Body of pancreas (tissue), 4 donors: Measurements from ENCODE around the gene ACSM5.
"Not testable (repeated sequence)": the region's sequence is repeated elsewhere in the genome, so short reads cannot be mapped to it uniquely, and the experiment has no call there.

Experiments
- CTCF ChIP-seq, 7 experiments: fragments of 450-650 bp in 4 of 7; fragments of 200-600 bp in 3 of 7; sonication (generic) in 3 of 7; IDR thresholded peaks; one replicate each; pipeline ENCODE4 v1.5.1; 2016 to 2019; ENCODE audit warnings: antibody characterized with exemption in 7 of 7
- POLR2A ChIP-seq, 3 donors: fragments of 450-650 bp; IDR thresholded peaks; one replicate each; pipeline ENCODE4 v1.6.1; 2016; ENCODE audit warnings: antibody characterized with exemption in 3 of 3, mild to moderate bottlenecking in 2 of 3

GRCh38 chr16:20439820-20440231 is 30.5 kb downstream of the ACSM5 start:
- peak in 1 of 3 donors; percentile 10 for TF ChIP-seq POLR2A (IDR thresholded peaks at IDR 0.05)
- TF ChIP-seq CTCF (IDR thresholded peaks at IDR 0.05), result not testable (repeated sequence)
